ENCODE measurements around the gene DISC1. TPM values are rescaled to one million over a fixed set of nuclear protein-coding genes. Genes with fewer than 3 reads are reported as not detected.
"Not testable (repeated sequence)": the region's sequence is repeated elsewhere in the genome, so short reads cannot be mapped to it uniquely, and the experiment has no call there.

DISC1 gene
- total RNA-seq, 2 donors from 2014 or later: 6.7 to 9.3 TPM

- peak overlapping the region; percentile 21 to 27 for H3K27ac ChIP-seq
- no peaks in the 10 kb centered on the region for H3K4me1 ChIP-seq (replicated peaks)
- H3K36me3 ChIP-seq: no peaks in the 10 kb centered on the region
- TF ChIP-seq CTCF (IDR thresholded peaks at IDR 0.05) (no peak), POLR2AphosphoS5 (IDR thresholded peaks at IDR 0.05) (peak; percentile 72)
- H3K27me3 ChIP-seq (replicated peaks; ENCODE audit: insufficient read depth): no peaks in the 10 kb centered on the region
- DNase-seq (ENCODE audit: low spot score): peak; percentile 67
- intact Hi-C loops (cut with DNase I): no loop called here
- 51% methylated on average over 9 of the region's 9 CpGs for WGBS
- no peaks in the 10 kb centered on the region for H3K9me3 ChIP-seq
- no peak overlapping the region for H3K4me3 ChIP-seq
Measured at GRCh38 chr1:231778009-231778719, 151.6 kb downstream of the DISC1 start.

GRCh38 chr1:231779081-231779480 is 152.5 kb downstream of the DISC1 start:
- no peak for DNase-seq (ENCODE audit: low spot score)
- TF ChIP-seq POLR2A (IDR thresholded peaks at IDR 0.05): no peak
- no peak for TF ChIP-seq POLR2AphosphoS5 (IDR thresholded peaks at IDR 0.05)
- no peak for TF ChIP-seq CTCF (IDR thresholded peaks at IDR 0.05)
- Histone ChIP-seq H3K27me3 (replicated peaks; ENCODE audit: insufficient read depth) (no peaks in the 10 kb centered on the region), H3K27ac (no peak overlapping the region), H3K9me3 (no peaks in the 10 kb centered on the region), H3K4me3 (no peak overlapping the region), H3K4me1 (replicated peaks) (no peaks in the 10 kb centered on the region), H3K36me3 (no peaks in the 10 kb centered on the region)
- WGBS: 95% methylated on average over 3 of the region's 3 CpGs
- intact Hi-C loops (cut with DNase I): no loop called here

GRCh38 chr1:231781892-231782291 is 155.3 kb downstream of the DISC1 start:
- 55% methylated on average over 2 of the region's 2 CpGs for WGBS
- Histone ChIP-seq H3K27ac (no peak overlapping the region), H3K4me3 (no peak overlapping the region), H3K27me3 (replicated peaks; ENCODE audit: insufficient read depth) (no peaks in the 10 kb centered on the region), H3K4me1 (replicated peaks) (no peaks in the 10 kb centered on the region), H3K36me3 (no peaks in the 10 kb centered on the region), H3K9me3 (no peaks in the 10 kb centered on the region)
- TF ChIP-seq POLR2AphosphoS5 (IDR thresholded peaks at IDR 0.05): no peak
- TF ChIP-seq CTCF (IDR thresholded peaks at IDR 0.05): no peak
- no peak for TF ChIP-seq POLR2A (IDR thresholded peaks at IDR 0.05)
- no peak for DNase-seq (ENCODE audit: low spot score)
- intact Hi-C loops (cut with DNase I): no loop called here

GRCh38 chr1:231785073-231785472 is 158.5 kb downstream of the DISC1 start:
- H3K36me3 ChIP-seq; H3K27ac ChIP-seq; H3K9me3 ChIP-seq; DNase-seq (ENCODE audit: low spot score); H3K4me1 ChIP-seq (replicated peaks); H3K27me3 ChIP-seq (replicated peaks; ENCODE audit: insufficient read depth); intact Hi-C loops (cut with DNase I); H3K4me3 ChIP-seq: not testable (repeated sequence)
- WGBS: 97% methylated on average over 2 of the region's 2 CpGs

- H3K4me3 ChIP-seq: no peak overlapping the region
- H3K27me3 ChIP-seq (replicated peaks; ENCODE audit: insufficient read depth): no peaks in the 10 kb centered on the region
- intact Hi-C loops (cut with DNase I): no loop called here
- TF ChIP-seq POLR2AphosphoS5 (IDR thresholded peaks at IDR 0.05) (no peak), CTCF (IDR thresholded peaks at IDR 0.05) (no peak), POLR2A (IDR thresholded peaks at IDR 0.05) (no peak)
- no peaks in the 10 kb centered on the region for H3K36me3 ChIP-seq
- H3K4me1 ChIP-seq (replicated peaks): no peaks in the 10 kb centered on the region
- DNase-seq (ENCODE audit: low spot score): no peak
- no peaks in the 10 kb centered on the region for H3K9me3 ChIP-seq
- 92% methylated on average over 1 of the region's 1 CpG for whole genome bisulfite sequencing
- no peak overlapping the region for H3K27ac ChIP-seq
Measured at GRCh38 chr1:231786126-231786525, 159.5 kb downstream of the DISC1 start.
